Right atrium auricular region (tissue), 2 donors: Measurements from ENCODE around the gene TMEM52. TPM values are rescaled to one million over a fixed set of nuclear protein-coding genes. Genes with fewer than 3 reads are reported as not detected.

Experiments
- DNase-seq: peaks from one replicate; pipeline ENCODE4 v3.0.0-alpha.2; 2019; ENCODE audit warnings: low spot score
- H3K27ac ChIP-seq, 2 donors: fragments of 200-600 bp; sonication (generic); 1 replicate in 1 of 2; 2 replicates in 1 of 2; pipeline ENCODE4 v1.5.1; 2016 to 2019
- H3K27me3 ChIP-seq, 2 donors: fragments of 200-600 bp; sonication (generic); one replicate each; pipeline versions ENCODE4 v1.5.1 to v1.6.0; 2017 to 2019
- H3K36me3 ChIP-seq: fragments of 200-600 bp; sonication (generic); one replicate; pipeline ENCODE4 v1.5.1; 2016
- H3K4me1 ChIP-seq, 2 donors: fragments of 200-600 bp; sonication (generic); one replicate each; pipeline versions ENCODE4 v1.5.1 to v1.6.0; 2017 to 2019
- H3K4me3 ChIP-seq, 2 donors: fragments of 200-600 bp; sonication (generic); 1 replicate in 1 of 2; 2 replicates in 1 of 2; pipeline ENCODE4 v1.5.1; 2017 to 2019; ENCODE audit warnings: mild to moderate bottlenecking in 1 of 2, moderate library complexity in 1 of 2
- H3K9me3 ChIP-seq, 2 donors: fragments of 200-600 bp; sonication (generic); one replicate each; pipeline ENCODE4 v1.5.1; 2019
- CTCF ChIP-seq, 2 donors: fragments of 200-600 bp; sonication (generic); IDR thresholded peaks; one replicate each; pipeline ENCODE4 v1.5.1; 2019; ENCODE audit warnings: antibody characterized with exemption in 2 of 2
- total RNA-seq, 2 donors: library from RNA; depleted of rRNA; stranded (reverse); fragments of >200 nt; gene quantifications; one replicate each; pipeline ENCODE4 v1.1.0, GENCODE V29; 2016

The TMEM52 gene
- 1 to 10 TPM in 1 of 2 donors, under 1 TPM in 1; 0.51 to 1.8 TPM for total RNA-seq

DNA sequence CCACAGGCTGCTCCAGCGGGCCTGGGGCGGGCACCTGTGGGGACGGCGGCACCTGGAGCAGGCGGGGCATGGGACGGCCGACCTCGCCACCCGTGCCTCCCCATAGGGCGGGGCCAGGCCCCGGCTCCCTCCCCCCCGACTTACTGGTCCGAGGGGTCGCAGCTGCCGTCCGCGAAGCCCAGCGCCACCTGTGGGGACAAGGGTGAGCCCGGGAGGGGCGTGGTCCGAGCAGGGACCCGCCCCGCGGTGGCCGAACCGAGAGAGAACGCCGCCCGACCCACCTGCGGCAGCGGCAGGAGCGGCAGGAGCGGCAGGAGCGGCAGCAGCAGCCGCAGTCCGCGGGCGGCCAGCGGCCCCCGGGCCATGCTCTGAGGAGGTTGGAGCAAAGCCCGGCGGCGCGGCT is at the start of gene TMEM52:
TMEM52 (minus strand) TSS at position 379 of the 403 bp plus-strand sequence; CDS start at position 365, 14 bp downstream.
- Histone ChIP-seq H3K27me3 (no peaks in the 10 kb centered on the region), H3K9me3 (no peaks in the 10 kb centered on the region), H3K4me3 (peak within 1 kb of the TSS; percentile 43 to 57), H3K36me3 (no peaks in the 10 kb centered on the region), H3K4me1 (peaks cover 0 to 17% of the 10 kb centered on the region in 2 donors), H3K27ac (peak within 1 kb of the TSS; percentile 45 to 56)
- no peak for DNase-seq
- TF ChIP-seq CTCF (IDR thresholded peaks at IDR 0.05): no peak

DNA sequence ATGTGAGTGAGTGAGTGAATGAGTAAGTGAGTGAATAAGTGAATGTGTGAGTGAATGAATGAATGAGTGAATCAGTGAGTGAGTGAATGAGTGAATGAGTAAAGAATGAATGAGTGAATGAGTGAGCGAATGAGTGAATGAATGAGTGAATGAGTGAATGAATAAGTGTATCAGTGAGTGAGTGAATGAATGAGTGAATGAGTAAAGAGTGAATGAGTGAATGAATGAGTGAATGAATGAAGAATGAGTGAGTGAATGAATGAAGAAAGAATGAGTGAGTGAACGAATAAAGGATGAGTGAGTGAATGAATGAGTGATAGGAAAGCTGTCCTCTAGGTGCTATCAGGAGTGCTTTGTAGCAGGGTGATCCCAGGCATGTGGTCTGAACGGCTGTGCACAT is 48.8 kb upstream of the TMEM52 start:
- Histone ChIP-seq H3K4me1 (no peaks in the 10 kb centered on the region), H3K27ac (no peak overlapping the region), H3K36me3 (no peaks in the 10 kb centered on the region), H3K4me3 (no peak overlapping the region), H3K9me3 (no peaks in the 10 kb centered on the region), H3K27me3 (no peaks in the 10 kb centered on the region)
- DNase-seq: no peak
- TF ChIP-seq CTCF (IDR thresholded peaks at IDR 0.05): no peak

GRCh38 chr1:1967151-1967550 is 48.1 kb upstream of the TMEM52 start:
- no peaks in the 10 kb centered on the region for H3K27me3 ChIP-seq

GRCh38 chr1:1966071-1966740 is 47.1 kb upstream of the TMEM52 start:
- no peak for DNase-seq
- no peak overlapping the region for H3K27ac ChIP-seq
- H3K4me1 ChIP-seq: no peaks in the 10 kb centered on the region
- H3K4me3 ChIP-seq: no peak overlapping the region
- H3K27me3 ChIP-seq: no peaks in the 10 kb centered on the region
- no peak for TF ChIP-seq CTCF (IDR thresholded peaks at IDR 0.05)
- no peaks in the 10 kb centered on the region for H3K36me3 ChIP-seq
- H3K9me3 ChIP-seq: no peaks in the 10 kb centered on the region

More at GRCh38 chr1:1967151-1967550, 48.1 kb upstream of the TMEM52 start:
- H3K27ac ChIP-seq: no peak overlapping the region
- H3K4me1 ChIP-seq: no peaks in the 10 kb centered on the region
- no peak for DNase-seq
- no peaks in the 10 kb centered on the region for H3K9me3 ChIP-seq
- H3K4me3 ChIP-seq: no peak overlapping the region
- no peak for TF ChIP-seq CTCF (IDR thresholded peaks at IDR 0.05)
- no peaks in the 10 kb centered on the region for H3K36me3 ChIP-seq

GRCh38 chr1:1965546-1965945 is 46.5 kb upstream of the TMEM52 start:
- Histone ChIP-seq H3K4me3 (no peak overlapping the region), H3K27me3 (no peaks in the 10 kb centered on the region), H3K9me3 (no peaks in the 10 kb centered on the region), H3K27ac (no peak overlapping the region), H3K4me1 (peaks cover 0 to 4% of the 10 kb centered on the region in 2 donors), H3K36me3 (no peaks in the 10 kb centered on the region)
- TF ChIP-seq CTCF (IDR thresholded peaks at IDR 0.05): no peak
- no peak for DNase-seq

- no peaks in the 10 kb centered on the region for H3K36me3 ChIP-seq
- no peak for TF ChIP-seq CTCF (IDR thresholded peaks at IDR 0.05)
- peaks cover 0 to 11% of the 10 kb centered on the region in 2 donors for H3K4me1 ChIP-seq
- DNase-seq: no peak
- no peaks in the 10 kb centered on the region for H3K27me3 ChIP-seq
- H3K4me3 ChIP-seq: no peak overlapping the region
- H3K9me3 ChIP-seq: no peaks in the 10 kb centered on the region
- no peak overlapping the region for H3K27ac ChIP-seq
Measured at GRCh38 chr1:1964811-1965210, 45.7 kb upstream of the TMEM52 start.
